H1 (cell line): ENCODE data around the gene NUP88. TPM values are rescaled to one million over a fixed set of nuclear protein-coding genes. Genes with fewer than 3 reads are reported as not detected.

Source experiments
- ASH2L ChIP-seq: fragments of 200-600, 300-600 bp; sonication (generic); IDR thresholded peaks from one replicate; pipeline ENCODE4 v1.7.1; 2017; ENCODE audit warnings: low read length
- USF2 ChIP-seq: IDR thresholded peaks from 2 replicates; pipeline ENCODE4 v1.6.1; 2011; ENCODE audit warnings: low read length, improper control_type of control experiment
- polyA plus RNA-seq, 7 experiments: library from polyadenylated mRNA; depleted of rRNA in 3 of 7; stranded (reverse) in 5 of 7; unstranded in 2 of 7; fragments of >200 nt in 5 of 7; fragments of 200-250 nt in 2 of 7; gene quantifications; 1 replicate in 5 of 7; 2 replicates in 1 of 7; 4 replicates in 1 of 7; pipeline versions ENCODE4 v1.2.1 to v1.2.3, GENCODE V29; 2011 to 2013; ENCODE audit warnings: missing spikeins in 2 of 7, mixed read lengths in 2 of 7
- total RNA-seq: library from RNA; stranded (reverse); fragmentation: NEBNext Ultra II Directional; extraction: Animal tissue kit (Norgen Biotek cat#: 25700); gene quantifications from 2 replicates; pipeline ENCODE4 v1.2.1, GENCODE V29; 2021

Gene NUP88
- total and polyA plus RNA-seq, 2 of the 8 experiments (the other 6 are each of a cell fraction or from before 2014, with no cell fraction given), result 77.4 to 105 TPM

GRCh38 chr17:5422505-5422904 is 3.0 kb upstream of the NUP88 start (continued):
- TF ChIP-seq USF2 (no peak), ASH2L (no peak)
- TF ChIP-seq, all 59 proteins: peak for 0
